GM12878 (cell line): Measurements from ENCODE around the gene YBX3. TPM values are rescaled to one million over a fixed set of nuclear protein-coding genes. Genes with fewer than 3 reads are reported as not detected.

Experiments used
- BHLHE40 ChIP-seq, 2 experiments: fragments of 450-650 bp in 1 of 2; IDR thresholded peaks; 2 replicates each; pipeline ENCODE4 v1.6.1; 2011 to 2017; ENCODE audit warnings: low read depth in 2 of 2, borderline replicate concordance in 1 of 2, improper control_type of control experiment in 1 of 2, low read length in 1 of 2, mild to moderate bottlenecking in 1 of 2
- CBX3 ChIP-seq: fragments of 200-600 bp; sonication (generic); IDR thresholded peaks from 2 replicates; pipeline ENCODE4 v1.6.1; 2016; ENCODE audit warnings: low read depth, borderline replicate concordance
- CEBPB ChIP-seq, 2 experiments: fragments of 150-350 bp in 1 of 2; IDR thresholded peaks; 2 replicates each; pipeline ENCODE4 v1.6.1; 2012 to 2014; ENCODE audit warnings: low read depth in 2 of 2, low read length in 2 of 2, borderline replicate concordance in 1 of 2, inconsistent platforms in 1 of 2
- DPF2 ChIP-seq: fragments of 450-650 bp; IDR thresholded peaks from 2 replicates; pipeline ENCODE4 v1.6.1; 2017; ENCODE audit warnings: mild to moderate bottlenecking
- HCFC1 ChIP-seq: fragments of 150-350 bp; IDR thresholded peaks from 2 replicates; pipeline ENCODE4 v1.6.1; 2014; ENCODE audit warnings: low read length
- IKZF1 ChIP-seq: fragments of 450-650 bp; conservative IDR thresholded peaks from 2 replicates; pipeline ENCODE4 v1.6.1; 2017; ENCODE audit warnings: antibody characterized with exemption, mild to moderate bottlenecking
- KDM1A ChIP-seq: fragments of 200-600 bp; sonication (generic); IDR thresholded peaks from 2 replicates; pipeline ENCODE4 v1.6.1; 2016; ENCODE audit warnings: borderline replicate concordance
- MTA2 ChIP-seq: fragments of 450-650 bp; IDR thresholded peaks from 2 replicates; pipeline ENCODE4 v1.6.1; 2016; ENCODE audit warnings: low read depth, mild to moderate bottlenecking, moderate library complexity
- MYB ChIP-seq: fragments of 150-350 bp; IDR thresholded peaks from 2 replicates; pipeline ENCODE4 v1.6.1; 2014; ENCODE audit warnings: mild to moderate bottlenecking, low read depth, low read length, borderline replicate concordance
- NFYA ChIP-seq: IDR thresholded peaks from 2 replicates; pipeline ENCODE4 v1.6.1; 2011; ENCODE audit warnings: low read depth, mild to moderate bottlenecking, low read length, improper control_type of control experiment, borderline replicate concordance
- NR2C2 ChIP-seq: IDR thresholded peaks from 2 replicates; pipeline ENCODE4 v1.6.1; 2011; ENCODE audit warnings: borderline replicate concordance, low read depth; ENCODE audit not compliant: control insufficient read depth, insufficient read length
- NR2F1 ChIP-seq: fragments of 450-650 bp; conservative IDR thresholded peaks from 2 replicates; pipeline ENCODE4 v1.6.1; 2017; ENCODE audit warnings: mild to moderate bottlenecking
- POLR2AphosphoS5 ChIP-seq: IDR thresholded peaks from 2 replicates; pipeline ENCODE4 v1.6.1; 2011; ENCODE audit warnings: mild to moderate bottlenecking, low read length, inconsistent platforms
- RBBP5 ChIP-seq: fragments of 200-600 bp; sonication (generic); conservative IDR thresholded peaks from 2 replicates; pipeline ENCODE4 v1.6.1; 2016
- RCOR1 ChIP-seq: conservative IDR thresholded peaks from 2 replicates; pipeline ENCODE4 v1.6.1; 2012; ENCODE audit warnings: low read depth, low read length, improper control_type of control experiment
- SRF ChIP-seq, 2 experiments: IDR thresholded peaks; 2 replicates each; pipeline ENCODE4 v1.6.1; 2011; ENCODE audit warnings: low read depth in 2 of 2, low read length in 2 of 2, mild to moderate bottlenecking in 1 of 2, moderate library complexity in 1 of 2
- TAF1 ChIP-seq: IDR thresholded peaks from 2 replicates; pipeline ENCODE4 v1.6.1; 2011; ENCODE audit warnings: mild to moderate bottlenecking, low read depth, low read length, borderline replicate concordance
- ZBED1 ChIP-seq: IDR thresholded peaks from 2 replicates; pipeline ENCODE4 v1.6.1; 2016; ENCODE audit warnings: borderline replicate concordance
- ZNF274 ChIP-seq: IDR thresholded peaks from one replicate; pipeline ENCODE4 v1.8.0; 2011; ENCODE audit not compliant: insufficient read length, insufficient read depth
- polyA plus RNA-seq, 11 experiments: library from polyadenylated mRNA; depleted of rRNA in 4 of 11; unstranded in 6 of 11; stranded (reverse) in 5 of 11; fragments of >200 nt; fragmentation: Nextera tagmentation in 4 of 11; fragmentation: Illumina TruSeq in 1 of 11; extraction: Ambion mirVana in 4 of 11; extraction: Trizol in 1 of 11; gene quantifications; 1 replicate in 1 of 11; 2 replicates in 10 of 11; pipeline versions ENCODE4 v1.2.1 to v1.2.3, GENCODE V29; 2011 to 2016; ENCODE audit warnings: inconsistent platforms in 2 of 11, missing spikeins in 2 of 11, low read depth in 1 of 11
- total RNA-seq, 4 experiments: library from RNA; depleted of rRNA in 3 of 4; stranded (reverse); fragments of >200 nt in 3 of 4; fragmentation: Illumina TruSeq in 1 of 4; extraction: Trizol in 1 of 4; gene quantifications; 2 replicates each; pipeline versions ENCODE4 v1.2.1 to v1.2.3, GENCODE V29; 2013 to 2021
- TF ChIP-seq, protein P1 (sequence below): IDR thresholded peaks from 2 replicates; pipeline ENCODE4 v1.6.1; 2011; ENCODE audit warnings: borderline replicate concordance, low read depth, mild to moderate bottlenecking, moderate library complexity, mixed read lengths, low read length; ENCODE audit not compliant: insufficient read depth; ENCODE audit errors: extremely low read length
- TF ChIP-seq, protein P2 (sequence below): IDR thresholded peaks from 2 replicates; pipeline ENCODE4 v1.6.1; 2012; ENCODE audit warnings: low read depth, low read length, improper control_type of control experiment
- TF ChIP-seq, protein P3 (sequence below): fragments of 450-650 bp; IDR thresholded peaks from 2 replicates; pipeline ENCODE4 v1.6.1; 2017; ENCODE audit warnings: antibody characterized with exemption, mild to moderate bottlenecking, moderate library complexity
- TF ChIP-seq, protein P4 (sequence below): fragments of 450-650 bp; IDR thresholded peaks from 2 replicates; pipeline ENCODE4 v1.6.1; 2017; ENCODE audit warnings: mild to moderate bottlenecking, moderate library complexity

Gene YBX3
- total and polyA plus RNA-seq, 10 of the 15 experiments (the other 5 are each of a cell fraction or from before 2014, with no cell fraction given), result 25.9 to 221 (median 111) TPM

DNA sequence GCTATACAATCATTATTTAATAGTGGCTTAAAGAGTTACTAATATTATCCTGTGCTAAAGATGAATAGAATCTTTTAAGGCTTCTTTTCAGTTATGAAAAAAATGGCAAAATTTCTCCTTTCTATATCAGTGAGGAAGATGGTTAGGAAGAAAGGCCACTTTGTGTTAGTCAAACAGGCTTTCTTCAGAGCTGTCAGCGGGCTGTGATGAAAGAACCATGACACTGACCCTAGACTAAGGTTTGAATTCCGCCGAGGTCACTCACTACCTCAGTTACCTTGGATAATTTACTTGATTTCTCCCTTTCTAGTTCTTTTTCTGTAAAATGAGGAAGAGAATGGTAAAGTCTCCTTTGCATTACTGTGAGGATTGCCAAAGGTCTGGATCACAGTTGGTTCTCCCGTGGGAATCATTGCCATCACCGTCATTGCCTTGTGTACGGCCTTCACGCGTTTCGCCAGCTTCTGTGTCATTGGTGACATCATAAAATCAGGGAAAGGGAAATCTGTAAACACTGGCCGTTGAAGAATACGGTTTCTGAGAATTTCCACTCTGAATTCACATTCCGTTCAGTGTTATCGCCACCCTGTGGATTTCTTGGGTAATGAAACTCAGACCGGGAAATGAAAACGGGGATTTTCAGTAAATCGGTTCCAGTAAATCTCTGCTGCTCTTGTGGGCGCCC, 26.7 kb upstream of the YBX3 start (continued):
- TF ChIP-seq, protein P1, sequence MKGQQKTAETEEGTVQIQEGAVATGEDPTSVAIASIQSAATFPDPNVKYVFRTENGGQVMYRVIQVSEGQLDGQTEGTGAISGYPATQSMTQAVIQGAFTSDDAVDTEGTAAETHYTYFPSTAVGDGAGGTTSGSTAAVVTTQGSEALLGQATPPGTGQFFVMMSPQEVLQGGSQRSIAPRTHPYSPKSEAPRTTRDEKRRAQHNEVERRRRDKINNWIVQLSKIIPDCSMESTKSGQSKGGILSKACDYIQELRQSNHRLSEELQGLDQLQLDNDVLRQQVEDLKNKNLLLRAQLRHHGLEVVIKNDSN, result no peak
- no peak; the same call in none of the 2 replicates for TF ChIP-seq IKZF1
- no peak for TF ChIP-seq POLR2AphosphoS5
- no peak for TF ChIP-seq RBBP5
- no peak for TF ChIP-seq NFYA
- TF ChIP-seq MYB, result no peak
- TF ChIP-seq, protein P2, sequence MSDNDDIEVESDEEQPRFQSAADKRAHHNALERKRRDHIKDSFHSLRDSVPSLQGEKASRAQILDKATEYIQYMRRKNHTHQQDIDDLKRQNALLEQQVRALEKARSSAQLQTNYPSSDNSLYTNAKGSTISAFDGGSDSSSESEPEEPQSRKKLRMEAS, result no peak; the same call in 1 of the 2 replicates
- no peak for TF ChIP-seq NR2F1
- TF ChIP-seq KDM1A, result no peak
- TF ChIP-seq NR2C2, result no peak
- no peak for TF ChIP-seq HCFC1
- TF ChIP-seq, protein P3, sequence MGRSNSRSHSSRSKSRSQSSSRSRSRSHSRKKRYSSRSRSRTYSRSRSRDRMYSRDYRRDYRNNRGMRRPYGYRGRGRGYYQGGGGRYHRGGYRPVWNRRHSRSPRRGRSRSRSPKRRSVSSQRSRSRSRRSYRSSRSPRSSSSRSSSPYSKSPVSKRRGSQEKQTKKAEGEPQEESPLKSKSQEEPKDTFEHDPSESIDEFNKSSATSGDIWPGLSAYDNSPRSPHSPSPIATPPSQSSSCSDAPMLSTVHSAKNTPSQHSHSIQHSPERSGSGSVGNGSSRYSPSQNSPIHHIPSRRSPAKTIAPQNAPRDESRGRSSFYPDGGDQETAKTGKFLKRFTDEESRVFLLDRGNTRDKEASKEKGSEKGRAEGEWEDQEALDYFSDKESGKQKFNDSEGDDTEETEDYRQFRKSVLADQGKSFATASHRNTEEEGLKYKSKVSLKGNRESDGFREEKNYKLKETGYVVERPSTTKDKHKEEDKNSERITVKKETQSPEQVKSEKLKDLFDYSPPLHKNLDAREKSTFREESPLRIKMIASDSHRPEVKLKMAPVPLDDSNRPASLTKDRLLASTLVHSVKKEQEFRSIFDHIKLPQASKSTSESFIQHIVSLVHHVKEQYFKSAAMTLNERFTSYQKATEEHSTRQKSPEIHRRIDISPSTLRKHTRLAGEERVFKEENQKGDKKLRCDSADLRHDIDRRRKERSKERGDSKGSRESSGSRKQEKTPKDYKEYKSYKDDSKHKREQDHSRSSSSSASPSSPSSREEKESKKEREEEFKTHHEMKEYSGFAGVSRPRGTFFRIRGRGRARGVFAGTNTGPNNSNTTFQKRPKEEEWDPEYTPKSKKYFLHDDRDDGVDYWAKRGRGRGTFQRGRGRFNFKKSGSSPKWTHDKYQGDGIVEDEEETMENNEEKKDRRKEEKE, result no peak
- no peak for TF ChIP-seq MTA2
- no peak for TF ChIP-seq CEBPB (IDR thresholded peaks at IDR 0.05; ENCODE audit: borderline replicate concordance in 1 of 2, low read depth in 2 of 2, low read length in 2 of 2)
- no peak for TF ChIP-seq CBX3
- no peak for TF ChIP-seq DPF2
- TF ChIP-seq, protein P4, sequence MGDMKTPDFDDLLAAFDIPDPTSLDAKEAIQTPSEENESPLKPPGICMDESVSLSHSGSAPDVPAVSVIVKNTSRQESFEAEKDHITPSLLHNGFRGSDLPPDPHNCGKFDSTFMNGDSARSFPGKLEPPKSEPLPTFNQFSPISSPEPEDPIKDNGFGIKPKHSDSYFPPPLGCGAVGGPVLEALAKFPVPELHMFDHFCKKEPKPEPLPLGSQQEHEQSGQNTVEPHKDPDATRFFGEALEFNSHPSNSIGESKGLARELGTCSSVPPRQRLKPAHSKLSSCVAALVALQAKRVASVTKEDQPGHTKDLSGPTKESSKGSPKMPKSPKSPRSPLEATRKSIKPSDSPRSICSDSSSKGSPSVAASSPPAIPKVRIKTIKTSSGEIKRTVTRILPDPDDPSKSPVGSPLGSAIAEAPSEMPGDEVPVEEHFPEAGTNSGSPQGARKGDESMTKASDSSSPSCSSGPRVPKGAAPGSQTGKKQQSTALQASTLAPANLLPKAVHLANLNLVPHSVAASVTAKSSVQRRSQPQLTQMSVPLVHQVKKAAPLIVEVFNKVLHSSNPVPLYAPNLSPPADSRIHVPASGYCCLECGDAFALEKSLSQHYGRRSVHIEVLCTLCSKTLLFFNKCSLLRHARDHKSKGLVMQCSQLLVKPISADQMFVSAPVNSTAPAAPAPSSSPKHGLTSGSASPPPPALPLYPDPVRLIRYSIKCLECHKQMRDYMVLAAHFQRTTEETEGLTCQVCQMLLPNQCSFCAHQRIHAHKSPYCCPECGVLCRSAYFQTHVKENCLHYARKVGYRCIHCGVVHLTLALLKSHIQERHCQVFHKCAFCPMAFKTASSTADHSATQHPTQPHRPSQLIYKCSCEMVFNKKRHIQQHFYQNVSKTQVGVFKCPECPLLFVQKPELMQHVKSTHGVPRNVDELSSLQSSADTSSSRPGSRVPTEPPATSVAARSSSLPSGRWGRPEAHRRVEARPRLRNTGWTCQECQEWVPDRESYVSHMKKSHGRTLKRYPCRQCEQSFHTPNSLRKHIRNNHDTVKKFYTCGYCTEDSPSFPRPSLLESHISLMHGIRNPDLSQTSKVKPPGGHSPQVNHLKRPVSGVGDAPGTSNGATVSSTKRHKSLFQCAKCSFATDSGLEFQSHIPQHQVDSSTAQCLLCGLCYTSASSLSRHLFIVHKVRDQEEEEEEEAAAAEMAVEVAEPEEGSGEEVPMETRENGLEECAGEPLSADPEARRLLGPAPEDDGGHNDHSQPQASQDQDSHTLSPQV, result no peak
- TF ChIP-seq ZNF274, result no peak
- TF ChIP-seq ZBED1, result no peak
- TF ChIP-seq SRF (IDR thresholded peaks at IDR 0.05; ENCODE audit: low read depth in 2 of 2, low read length in 2 of 2), result no peak
- 0 out of 2 replicates have a peak, but pooled peaks have one; percentile 87 for TF ChIP-seq RCOR1
- TF ChIP-seq TAF1, result no peak
- TF ChIP-seq BHLHE40 (IDR thresholded peaks at IDR 0.05; ENCODE audit: borderline replicate concordance in 1 of 2, low read depth in 2 of 2, low read length in 1 of 2), result no peak
